ENCODE data around the gene RGSL1. TPM values are rescaled to one million over a fixed set of nuclear protein-coding genes. Genes with fewer than 3 reads are reported as not detected.

The RGSL1 gene
- total RNA-seq, 2 experiments from 2014 or later = not detected

DNA sequence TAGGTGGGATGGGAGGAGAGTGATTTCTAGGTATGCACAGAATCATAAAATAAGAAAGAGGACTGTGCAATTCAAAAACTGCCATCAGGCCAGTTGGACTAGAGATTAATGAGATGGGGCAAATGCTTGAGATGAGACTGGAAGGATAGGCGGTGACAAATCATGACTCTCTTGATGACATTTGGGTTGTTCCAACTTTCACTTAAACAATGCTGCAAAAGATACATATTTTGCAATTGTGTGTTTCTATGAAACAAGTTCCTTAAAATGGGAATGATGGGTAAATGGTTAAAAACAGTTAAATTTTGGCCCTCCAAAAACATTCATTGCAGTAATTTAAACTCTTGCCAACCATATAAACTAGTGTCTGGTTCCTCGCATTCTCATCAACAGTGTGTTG, 84.0 kb downstream of the RGSL1 start:
- ChIA-PET POLR2A (no interaction called here), CTCF (no interaction called here)
- Histone ChIP-seq H3K36me3 (ENCODE audit: insufficient read depth, low read length) (no peaks in the 10 kb centered on the region), H3K9me3 (ENCODE audit: control insufficient read depth in 1 of 2, insufficient read depth in 1 of 2, low read length in 2 of 2) (no peaks in the 10 kb centered on the region), H3K27me3 (ENCODE audit: control insufficient read depth in 1 of 2, insufficient read depth in 2 of 2, low read length in 2 of 2) (peaks cover 0 to 2% of the 10 kb centered on the region in 2 experiments), H3K4me3 (ENCODE audit: low read length) (no peak overlapping the region), H3K27ac (ENCODE audit: low read depth in 1 of 2, low read length in 2 of 2) (no peak overlapping the region), H3K4me1 (ENCODE audit: insufficient read depth, low read length) (no peaks in the 10 kb centered on the region)
- Mint-ChIP-seq H3K36me3 (ENCODE audit: low read depth) (no peaks in the 10 kb centered on the region), H3K27me3 (peaks cover 24% of the 10 kb centered on the region), H3K4me3 (no peak overlapping the region), H3K9me3 (no peaks in the 10 kb centered on the region), H3K4me1 (ENCODE audit: low read depth) (no peaks in the 10 kb centered on the region), H3K27ac (no peak overlapping the region)
- TF ChIP-seq, protein P1, sequence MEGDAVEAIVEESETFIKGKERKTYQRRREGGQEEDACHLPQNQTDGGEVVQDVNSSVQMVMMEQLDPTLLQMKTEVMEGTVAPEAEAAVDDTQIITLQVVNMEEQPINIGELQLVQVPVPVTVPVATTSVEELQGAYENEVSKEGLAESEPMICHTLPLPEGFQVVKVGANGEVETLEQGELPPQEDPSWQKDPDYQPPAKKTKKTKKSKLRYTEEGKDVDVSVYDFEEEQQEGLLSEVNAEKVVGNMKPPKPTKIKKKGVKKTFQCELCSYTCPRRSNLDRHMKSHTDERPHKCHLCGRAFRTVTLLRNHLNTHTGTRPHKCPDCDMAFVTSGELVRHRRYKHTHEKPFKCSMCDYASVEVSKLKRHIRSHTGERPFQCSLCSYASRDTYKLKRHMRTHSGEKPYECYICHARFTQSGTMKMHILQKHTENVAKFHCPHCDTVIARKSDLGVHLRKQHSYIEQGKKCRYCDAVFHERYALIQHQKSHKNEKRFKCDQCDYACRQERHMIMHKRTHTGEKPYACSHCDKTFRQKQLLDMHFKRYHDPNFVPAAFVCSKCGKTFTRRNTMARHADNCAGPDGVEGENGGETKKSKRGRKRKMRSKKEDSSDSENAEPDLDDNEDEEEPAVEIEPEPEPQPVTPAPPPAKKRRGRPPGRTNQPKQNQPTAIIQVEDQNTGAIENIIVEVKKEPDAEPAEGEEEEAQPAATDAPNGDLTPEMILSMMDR (IDR thresholded peaks at IDR 0.05) = no peak
- intact Hi-C loops (cut with DNase I, micrococcal nuclease) = no loop called here
- DNase-seq (no peak), ATAC-seq (ENCODE audit: poor library complexity) (no peak)

DNA sequence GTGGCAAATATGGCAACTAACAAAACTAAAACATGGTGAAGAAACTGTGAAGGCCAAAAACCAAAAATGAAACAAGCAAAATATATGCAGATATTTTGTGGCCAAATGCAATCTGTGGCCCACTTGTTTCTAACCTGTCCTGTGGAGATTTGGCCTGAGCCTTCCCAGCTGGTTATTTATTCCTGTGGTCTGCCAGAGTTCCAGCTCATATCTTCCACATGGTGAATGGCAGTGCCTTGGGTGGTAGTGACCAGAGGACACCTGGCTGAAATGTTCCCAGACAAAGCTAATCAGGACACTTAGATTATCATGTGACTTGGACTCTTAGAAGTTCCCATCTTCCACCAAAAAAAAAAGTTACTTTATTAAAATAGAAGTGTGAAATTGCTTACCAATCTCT, 99.4 kb downstream of the RGSL1 start:
- no peak overlapping the region for H3K27ac ChIP-seq (ENCODE audit: low read depth in 1 of 2, low read length in 2 of 2)

DNA sequence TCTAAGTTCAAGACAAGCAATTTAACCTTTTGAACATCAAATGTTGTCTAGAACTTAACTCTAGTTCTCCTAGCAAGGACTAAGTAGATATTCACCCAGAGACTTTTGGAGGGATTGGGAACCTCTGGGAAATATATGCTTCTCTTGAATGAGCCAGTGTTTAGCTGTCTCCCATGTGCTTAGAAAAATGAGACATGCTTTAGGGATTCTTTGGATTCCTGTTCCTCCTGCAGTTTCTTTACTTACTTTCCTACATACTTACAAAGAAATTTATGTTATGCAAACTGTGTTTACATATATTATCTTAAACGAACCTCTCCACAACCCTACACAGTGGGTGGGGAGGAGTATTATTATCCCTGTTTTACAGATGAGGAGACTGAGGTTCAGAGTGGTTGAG, 99.9 kb downstream of the RGSL1 start:
- Mint-ChIP-seq H3K36me3 (ENCODE audit: low read depth) (no peaks in the 10 kb centered on the region), H3K27me3 (peaks cover 32% of the 10 kb centered on the region), H3K9me3 (peaks cover 10% of the 10 kb centered on the region), H3K27ac (no peak overlapping the region), H3K4me1 (ENCODE audit: low read depth) (no peaks in the 10 kb centered on the region), H3K4me3 (no peak overlapping the region)
- H3K4me1 ChIP-seq (ENCODE audit: insufficient read depth, low read length) = no peaks in the 10 kb centered on the region
- TF ChIP-seq, protein P1 (IDR thresholded peaks at IDR 0.05) = no peak
- ATAC-seq (ENCODE audit: poor library complexity) = no peak
- peaks cover 0 to 5% of the 10 kb centered on the region in 2 experiments for H3K27me3 ChIP-seq (ENCODE audit: control insufficient read depth in 1 of 2, insufficient read depth in 2 of 2, low read length in 2 of 2)
- H3K9me3 ChIP-seq (ENCODE audit: control insufficient read depth in 1 of 2, insufficient read depth in 1 of 2, low read length in 2 of 2) = peaks cover 4 to 5% of the 10 kb centered on the region in 2 experiments
- ChIA-PET POLR2A (no interaction called here), CTCF (no interaction called here)
- no peaks in the 10 kb centered on the region for H3K36me3 ChIP-seq (ENCODE audit: insufficient read depth, low read length)
- intact Hi-C loops (cut with DNase I, micrococcal nuclease) = no loop called here
- no peak overlapping the region for H3K27ac ChIP-seq (ENCODE audit: low read depth in 1 of 2, low read length in 2 of 2)
- DNase-seq = no peak
- H3K4me3 ChIP-seq (ENCODE audit: low read length) = no peak overlapping the region

More for the DNA sequence above, 99.4 kb downstream of the RGSL1 start:
- peaks cover 10% of the 10 kb centered on the region for H3K9me3 Mint-ChIP-seq
- ATAC-seq (ENCODE audit: poor library complexity) (no peak), DNase-seq (no peak)
- ChIA-PET POLR2A (no interaction called here), CTCF (no interaction called here)
- Histone ChIP-seq H3K36me3 (ENCODE audit: insufficient read depth, low read length) (no peaks in the 10 kb centered on the region), H3K27me3 (ENCODE audit: control insufficient read depth in 1 of 2, insufficient read depth in 2 of 2, low read length in 2 of 2) (peaks cover 0 to 5% of the 10 kb centered on the region in 2 experiments), H3K9me3 (ENCODE audit: control insufficient read depth in 1 of 2, insufficient read depth in 1 of 2, low read length in 2 of 2) (peaks cover 4 to 5% of the 10 kb centered on the region in 2 experiments), H3K4me1 (ENCODE audit: insufficient read depth, low read length) (no peaks in the 10 kb centered on the region), H3K4me3 (ENCODE audit: low read length) (no peak overlapping the region)
- peaks cover 36% of the 10 kb centered on the region for H3K27me3 Mint-ChIP-seq
- TF ChIP-seq, protein P1 (IDR thresholded peaks at IDR 0.05) = no peak
- no peaks in the 10 kb centered on the region for H3K36me3 Mint-ChIP-seq (ENCODE audit: low read depth)
- intact Hi-C loops (cut with DNase I, micrococcal nuclease) = no loop called here
- H3K27ac Mint-ChIP-seq = no peak overlapping the region
- H3K4me3 Mint-ChIP-seq = no peak overlapping the region
- no peaks in the 10 kb centered on the region for H3K4me1 Mint-ChIP-seq (ENCODE audit: low read depth)

Measured in CD4-positive, alpha-beta T cell (primary cell).